ENCODE results near the gene ARPC4. TPM values are rescaled to one million over a fixed set of nuclear protein-coding genes. Genes with fewer than 3 reads are reported as not detected.
"Not testable (repeated sequence)": the region's sequence is repeated elsewhere in the genome, so short reads cannot be mapped to it uniquely, and the experiment has no call there.

The ARPC4 gene
- total and polyA plus RNA-seq, 5 experiments from 2014 or later, result 134 to 229 (median 201) TPM

GRCh38 chr3:9831253-9831652, 38.4 kb downstream of the ARPC4 start:
- ATAC-seq (peak in 1 of 2 donors; percentile 73), DNase-seq (peak in 1 of 10 donors; percentile 20)
- no peak overlapping the region for H3K4me3 Mint-ChIP-seq
- H3K36me3 Mint-ChIP-seq, result peaks cover 0 to 33% (median 8%) of the 10 kb centered on the region in 3 donors
- no peaks in the 10 kb centered on the region for H3K27me3 Mint-ChIP-seq
- H3K9me3 Mint-ChIP-seq, result no peaks in the 10 kb centered on the region
- POLR2A ChIA-PET, result interaction anchor here (0.6 to 1.1 kb wide), 2 partner anchors 14 to 35 kb away, joined by 3 to 5 read pairs; no protein-coding TSS in a partner anchor
- peak overlapping the region in 5 of 10 donors; percentile 30 to 51 (median 43) for H3K27ac Mint-ChIP-seq
- peaks cover 5 to 10% (median 7%) of the 10 kb centered on the region in 4 donors for H3K4me1 Mint-ChIP-seq

DNA sequence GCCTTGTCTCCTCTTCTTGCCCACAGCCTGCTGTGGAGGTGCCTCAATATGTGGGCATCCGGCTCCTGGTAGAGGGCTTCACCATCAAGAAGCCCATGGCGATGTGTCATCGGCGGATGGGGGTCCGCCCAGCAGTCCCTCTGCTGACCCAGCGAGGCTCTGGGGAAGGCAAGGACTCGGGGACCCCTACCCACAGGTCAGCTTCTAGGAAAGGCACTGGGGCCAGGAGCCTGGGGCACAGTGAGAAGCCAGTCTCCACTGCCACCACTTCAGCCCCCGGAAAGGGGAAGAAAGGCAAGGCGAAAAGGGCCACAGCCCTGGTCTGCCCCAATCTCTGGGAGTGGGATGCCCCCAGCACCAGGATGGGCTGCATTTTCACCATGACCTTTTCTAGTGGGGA, 40.2 kb downstream of the ARPC4 start:
- peaks cover 0 to 39% (median 8%) of the 10 kb centered on the region in 3 donors for H3K36me3 Mint-ChIP-seq
- ATAC-seq, result no peak
- H3K27ac Mint-ChIP-seq, result no peak overlapping the region

GRCh38 chr3:9834520-9835380, 41.9 kb downstream of the ARPC4 start:
- Mint-ChIP-seq H3K4me1 (peaks cover 5 to 10% (median 8%) of the 10 kb centered on the region in 4 donors), H3K4me3 (peak overlapping the region in 1 of 10 donors; percentile 50), H3K9me3 (no peaks in the 10 kb centered on the region), H3K27ac (peak overlapping the region in 2 of 10 donors; percentile 71 to 76), H3K27me3 (no peaks in the 10 kb centered on the region), H3K36me3 (peaks cover 0 to 44% (median 5%) of the 10 kb centered on the region in 3 donors)
- DNase-seq (no peak), ATAC-seq (no peak)
- POLR2A ChIA-PET, result interaction anchor here (1.6 kb wide), 1 partner anchor 9 kb away, joined by 4 read pairs; the partner anchor contains the start of gene RPUSD3

More for the DNA sequence above, 40.2 kb downstream of the ARPC4 start:
- POLR2A ChIA-PET, result no interaction called here
- Mint-ChIP-seq H3K4me1 (peaks cover 5 to 10% (median 8%) of the 10 kb centered on the region in 4 donors), H3K4me3 (no peak overlapping the region), H3K27me3 (no peaks in the 10 kb centered on the region), H3K9me3 (no peaks in the 10 kb centered on the region)
- no peak for DNase-seq

- Mint-ChIP-seq H3K4me3 (no peak overlapping the region), H3K27me3 (no peaks in the 10 kb centered on the region), H3K27ac (peak overlapping the region in 2 of 10 donors; percentile 31 to 35), H3K4me1 (peaks cover 9 to 19% (median 13%) of the 10 kb centered on the region in 4 donors), H3K9me3 (no peaks in the 10 kb centered on the region), H3K36me3 (peaks cover 0 to 63% (median 12%) of the 10 kb centered on the region in 3 donors)
- POLR2A ChIA-PET, result interaction anchor here (0.7 kb wide), 1 partner anchor 354 kb away, joined by 3 read pairs; no protein-coding TSS in a partner anchor
- DNase-seq (no peak), ATAC-seq (no peak)
Observed at GRCh38 chr3:9837701-9838582, 45.1 kb downstream of the ARPC4 start.

GRCh38 chr3:9838856-9839255, 46.0 kb downstream of the ARPC4 start:
- Mint-ChIP-seq H3K4me3 (no peak overlapping the region), H3K27ac (peak overlapping the region in 3 of 10 donors; percentile 10 to 39 (median 22)), H3K27me3 (no peaks in the 10 kb centered on the region), H3K4me1 (peaks cover 9 to 28% (median 23%) of the 10 kb centered on the region in 4 donors), H3K36me3 (peaks cover 0 to 58% (median 12%) of the 10 kb centered on the region in 3 donors), H3K9me3 (no peaks in the 10 kb centered on the region)
- no peak for DNase-seq
- POLR2A ChIA-PET, result interaction anchor here (0.7 kb wide), 1 partner anchor 353 kb away, joined by 3 read pairs; no protein-coding TSS in a partner anchor
- ATAC-seq, result no peak

DNA sequence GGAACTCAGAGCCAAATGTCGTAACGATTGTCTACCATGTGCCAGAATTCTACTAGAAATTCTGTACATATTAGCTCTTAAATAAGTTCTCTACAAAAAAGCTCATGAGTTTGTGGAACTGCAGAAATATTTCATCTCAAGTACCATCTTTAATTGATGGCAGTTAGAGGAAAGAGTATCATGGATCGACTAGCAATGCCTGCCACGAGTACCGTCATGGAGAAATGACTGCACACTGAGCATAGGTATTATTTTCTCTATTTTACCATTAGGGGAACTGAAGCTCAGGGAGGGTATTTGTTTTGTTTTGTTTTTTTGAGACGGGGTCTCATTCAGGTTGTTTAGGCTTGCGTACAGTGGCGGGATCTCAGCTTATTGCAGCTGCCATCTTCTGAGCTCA, 48.1 kb downstream of the ARPC4 start:
- DNase-seq (no peak), ATAC-seq (no peak)
- Mint-ChIP-seq H3K4me3 (peak overlapping the region in 2 of 10 donors; percentile 15 to 46), H3K27ac (peak overlapping the region in 1 of 10 donors; percentile 19), H3K27me3 (no peaks in the 10 kb centered on the region), H3K9me3 (no peaks in the 10 kb centered on the region), H3K4me1 (peaks cover 9 to 39% (median 29%) of the 10 kb centered on the region in 4 donors), H3K36me3 (peaks cover 0 to 44% (median 9%) of the 10 kb centered on the region in 3 donors)
- POLR2A ChIA-PET, result no interaction called here

- Mint-ChIP-seq H3K27ac (peak within 1 kb of the TSS; percentile 82 to 96 (median 94)), H3K4me3 (peak within 1 kb of the TSS; percentile 92 to 100 (median 96)), H3K36me3 (peaks cover 0 to 33% (median 6%) of the 10 kb centered on the region in 3 donors), H3K27me3 (no peaks in the 10 kb centered on the region), H3K9me3 (no peaks in the 10 kb centered on the region), H3K4me1 (peaks cover 12 to 41% (median 31%) of the 10 kb centered on the region in 4 donors)
- POLR2A ChIA-PET, result interaction anchor here (0.6 to 1.8 kb wide), 7 partner anchors 9 to 195 kb away, joined by 3 to 8 read pairs (median 5); partner anchors contain the start of genes CRELD1, JAGN1 and MTMR14
- peak; percentile 99 for ATAC-seq
- peak; percentile 90 to 99 (median 96) for DNase-seq
Observed at GRCh38 chr3:9843715-9844438, 51.0 kb downstream of the ARPC4 start, which contains the start of gene RPUSD3. RPUSD3 (minus strand) TSS chr3:9844008; CDS start chr3:9843990, 18 bp downstream.

- ATAC-seq (no peak), DNase-seq (no peak)
- POLR2A ChIA-PET, result interaction anchor here (0.6 to 1.2 kb wide), 3 partner anchors 18 to 53 kb away, joined by 3 to 6 read pairs (median 3); partner anchors contain the start of gene ARPC4
- H3K36me3 Mint-ChIP-seq, result peaks cover 0 to 12% (median 2%) of the 10 kb centered on the region in 3 donors
- no peak overlapping the region for H3K4me3 Mint-ChIP-seq
- no peaks in the 10 kb centered on the region for H3K9me3 Mint-ChIP-seq
- no peak overlapping the region for H3K27ac Mint-ChIP-seq
- no peaks in the 10 kb centered on the region for H3K27me3 Mint-ChIP-seq
- peaks cover 12 to 37% (median 30%) of the 10 kb centered on the region in 4 donors for H3K4me1 Mint-ChIP-seq
Observed at GRCh38 chr3:9846231-9846630, 53.3 kb downstream of the ARPC4 start.

- Mint-ChIP-seq H3K4me3 (no peak overlapping the region), H3K36me3 (peaks cover 0 to 5% (median 0%) of the 10 kb centered on the region in 3 donors), H3K27me3 (no peaks in the 10 kb centered on the region), H3K4me1 (peaks cover 9 to 32% (median 26%) of the 10 kb centered on the region in 4 donors), H3K27ac (no peak overlapping the region), H3K9me3 (no peaks in the 10 kb centered on the region)
- ATAC-seq (no peak), DNase-seq (no peak)
- POLR2A ChIA-PET, result interaction anchor here (0.7 to 1.2 kb wide), 2 partner anchors 44 to 54 kb away, joined by 3 to 6 read pairs; partner anchors contain the start of gene ARPC4
Observed at GRCh38 chr3:9846931-9847488, 54.1 kb downstream of the ARPC4 start.

- H3K4me3 Mint-ChIP-seq, DNase-seq, H3K27me3 Mint-ChIP-seq, ATAC-seq, H3K27ac Mint-ChIP-seq, POLR2A ChIA-PET, H3K9me3 Mint-ChIP-seq, H3K36me3 Mint-ChIP-seq: not testable (repeated sequence)
- peaks cover 3 to 25% (median 19%) of the 10 kb centered on the region in 4 donors for H3K4me1 Mint-ChIP-seq
Observed at GRCh38 chr3:9847870-9848269, 55.0 kb downstream of the ARPC4 start.

- not testable (repeated sequence) for H3K9me3 Mint-ChIP-seq, H3K4me3 Mint-ChIP-seq, ATAC-seq, H3K36me3 Mint-ChIP-seq
- POLR2A ChIA-PET, result interaction anchor here (1.2 kb wide), 1 partner anchor 42 kb away, joined by 3 read pairs; no protein-coding TSS in a partner anchor
- Mint-ChIP-seq H3K27me3 (peaks cover 0 to 12% (median 2%) of the 10 kb centered on the region in 5 donors), H3K27ac (peak overlapping the region in 1 of 10 donors; percentile 40), H3K4me1 (peaks cover 3 to 15% (median 10%) of the 10 kb centered on the region in 4 donors)
- DNase-seq, result peak in 3 of 10 donors; percentile 36 to 49 (median 49)
Observed at GRCh38 chr3:9848860-9849259, 56.0 kb downstream of the ARPC4 start.
